ENCODE results near the gene PIM2. TPM values are rescaled to one million over a fixed set of nuclear protein-coding genes. Genes with fewer than 3 reads are reported as not detected.
"Not testable (repeated sequence)": the region's sequence is repeated elsewhere in the genome, so short reads cannot be mapped to it uniquely, and the experiment has no call there.

Gene PIM2
- total RNA-seq, 1 donor from 2014 or later: 4.4 TPM

DNA sequence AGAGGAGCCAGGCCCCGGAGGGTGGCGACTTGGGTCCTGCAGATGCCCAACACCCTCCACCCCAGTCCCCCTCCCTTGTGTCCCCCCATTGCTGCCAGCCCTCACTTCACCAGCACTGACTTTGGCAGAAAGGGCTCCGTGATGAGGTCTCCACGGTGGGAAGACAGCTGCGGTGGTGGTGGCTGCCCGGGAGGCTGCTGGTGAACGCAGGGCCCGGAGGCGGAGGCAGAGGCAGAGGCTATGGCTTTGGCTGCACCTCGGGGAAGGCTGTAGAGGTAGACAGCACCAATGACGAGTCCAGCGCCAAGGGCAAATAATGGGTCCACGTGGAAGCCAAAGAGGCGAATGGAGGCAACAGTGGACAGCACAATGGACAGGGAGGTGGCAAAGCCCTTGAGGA lies 14.2 kb downstream of the PIM2 start:
- no peak for ATAC-seq

DNA sequence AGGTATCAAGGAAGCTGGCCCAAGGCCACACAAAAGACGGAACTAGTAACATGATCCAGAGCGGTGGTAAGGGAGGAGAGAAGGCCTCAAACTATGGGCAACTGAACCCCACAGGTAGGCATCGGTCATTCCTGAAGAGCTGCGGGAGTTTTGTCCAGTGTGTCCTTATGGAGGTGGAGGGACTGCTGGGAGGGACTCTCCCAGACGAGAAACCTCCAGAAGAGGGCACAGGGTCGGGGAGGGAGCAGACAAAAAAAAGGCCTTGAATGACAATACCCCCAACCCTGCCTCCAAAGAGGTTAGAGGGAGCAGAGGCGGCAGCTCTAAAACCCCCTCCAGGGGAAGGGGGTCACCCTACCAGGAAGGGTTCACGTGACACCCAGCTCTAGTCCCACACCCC lies 14.6 kb downstream of the PIM2 start:
- ATAC-seq: no peak

DNA sequence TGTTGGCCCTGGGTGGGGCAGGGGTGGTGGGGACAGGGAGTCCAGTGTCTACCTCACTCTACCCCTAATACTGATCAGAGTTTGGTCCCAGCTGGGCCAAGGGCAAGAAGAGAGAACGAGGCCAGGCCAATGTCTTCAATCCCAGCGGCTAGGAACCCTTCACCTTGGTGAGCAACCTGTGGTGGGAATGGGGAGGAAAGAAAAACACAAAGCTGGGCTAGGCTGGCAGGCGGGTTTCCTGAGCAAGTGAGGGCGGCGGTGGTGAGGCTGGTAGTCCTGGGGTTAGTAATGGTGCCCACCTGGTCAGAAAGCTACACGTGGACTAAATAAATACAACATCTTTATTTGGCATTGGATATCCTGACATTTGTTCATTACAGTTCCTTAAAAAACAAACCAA lies 15.5 kb downstream of the PIM2 start:
- no peak for ATAC-seq

GRCh38 chrX:48902776-48903175 lies 16.0 kb downstream of the PIM2 start:
- no peak for ATAC-seq

- ATAC-seq: no peak
Observed at GRCh38 chrX:48902135-48902534, 16.7 kb downstream of the PIM2 start.

DNA sequence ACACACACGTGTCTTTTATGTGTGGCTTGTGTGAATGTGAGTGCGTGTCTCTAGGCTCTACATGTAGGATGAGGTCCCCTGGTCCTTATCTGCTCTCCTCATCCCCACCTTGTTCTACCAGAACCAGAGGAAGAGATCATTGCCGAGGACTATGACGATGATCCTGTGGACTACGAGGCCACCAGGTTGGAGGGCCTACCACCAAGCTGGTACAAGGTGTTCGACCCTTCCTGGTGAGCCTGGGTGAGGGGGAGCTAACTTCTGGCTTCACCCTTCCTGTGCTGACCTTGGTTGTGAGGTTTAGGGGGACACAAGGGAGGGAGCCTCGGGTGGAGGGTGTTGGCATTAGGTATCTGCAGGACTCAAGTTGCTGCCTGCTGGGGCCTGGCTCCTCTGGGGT lies 17.8 kb downstream of the PIM2 start:
- ATAC-seq: no peak

GRCh38 chrX:48899078-48899410 lies 19.8 kb downstream of the PIM2 start:
- no peak for ATAC-seq

- ATAC-seq: peak; percentile 95
Observed at GRCh38 chrX:48897625-48898306, 21.1 kb downstream of the PIM2 start, which contains the start of the genes PQBP1 and TIMM17B. TSS of gene PQBP1 (plus strand) at chrX:48897930. CDS start at chrX:48898510, 580 bp downstream. TSS of gene TIMM17B (minus strand) at chrX:48897768. CDS start at chrX:48897749, 19 bp downstream.

GRCh38 chrX:48897157-48897624 lies 21.6 kb downstream of the PIM2 start:
- peak; percentile 78 for ATAC-seq

DNA sequence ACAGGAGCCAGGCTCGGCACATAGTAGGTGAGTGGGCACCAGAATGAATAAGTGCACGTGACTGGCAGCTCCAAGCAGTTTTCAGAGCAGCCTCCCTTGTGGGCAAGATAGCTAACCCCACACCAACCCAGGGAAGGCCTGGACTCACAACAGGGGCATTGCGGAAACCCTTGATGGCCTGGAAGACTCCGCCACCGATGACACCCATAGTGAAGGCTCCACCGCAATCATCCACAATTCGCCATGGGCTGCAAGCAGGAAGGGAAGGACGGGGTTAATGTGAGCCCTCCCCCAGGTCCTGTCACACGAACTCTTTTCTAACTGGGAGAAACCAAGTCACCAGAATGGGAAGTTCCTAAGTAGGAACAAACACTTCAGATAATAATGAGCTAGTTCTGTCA lies 22.2 kb downstream of the PIM2 start:
- no peak for ATAC-seq

- ATAC-seq: no peak
Observed at GRCh38 chrX:48894891-48895290, 23.9 kb downstream of the PIM2 start.

DNA sequence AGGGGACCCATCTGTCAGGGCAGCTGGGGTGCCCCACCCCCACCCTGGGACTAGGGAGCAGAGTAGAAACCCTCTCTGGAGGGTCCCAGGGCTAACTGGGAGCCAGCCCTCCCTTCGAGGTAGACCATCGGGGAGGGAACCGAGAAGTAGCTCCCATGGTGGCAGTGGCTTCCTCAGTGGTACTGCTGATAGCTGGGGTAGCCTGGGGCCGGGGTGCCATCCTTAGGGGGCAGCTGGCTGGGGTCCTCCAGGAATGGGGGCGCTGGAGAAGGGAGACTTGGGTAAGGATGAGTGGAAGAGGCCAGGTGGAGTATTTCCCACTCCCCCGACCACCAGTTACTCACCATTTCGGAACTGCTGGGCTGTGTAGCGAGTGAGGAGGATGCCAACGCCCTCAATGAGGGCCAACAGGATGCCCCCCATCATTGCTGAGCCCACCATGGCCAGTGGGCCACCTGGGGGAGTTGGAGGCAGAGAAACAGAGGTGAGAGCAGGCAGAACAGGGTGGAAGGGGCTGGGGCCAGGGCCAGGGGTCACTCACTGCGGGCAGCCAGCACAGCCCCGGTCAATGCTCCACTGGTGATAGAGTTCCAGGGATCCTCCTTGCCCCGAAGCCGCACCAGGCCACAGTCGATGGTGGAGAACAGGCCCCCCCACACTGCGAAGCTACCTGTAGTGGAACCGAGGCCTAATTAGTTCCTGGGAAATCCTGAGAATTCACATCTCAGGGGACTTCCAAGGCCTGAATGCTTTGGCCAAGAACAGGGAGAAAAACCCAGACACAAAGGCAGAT lies 25.1 kb downstream of the PIM2 start:
- no peak for ATAC-seq

GRCh38 chrX:48892896-48893295 lies 25.9 kb downstream of the PIM2 start:
- ATAC-seq: no peak

- ATAC-seq: peak; percentile 94
Observed at GRCh38 chrX:48891402-48892288, 27.2 kb downstream of the PIM2 start.

GRCh38 chrX:48890934-48891401 lies 27.9 kb downstream of the PIM2 start:
- peak; percentile 45 for ATAC-seq

GRCh38 chrX:48890296-48890925 lies 28.4 kb downstream of the PIM2 start:
- no peak for ATAC-seq

DNA sequence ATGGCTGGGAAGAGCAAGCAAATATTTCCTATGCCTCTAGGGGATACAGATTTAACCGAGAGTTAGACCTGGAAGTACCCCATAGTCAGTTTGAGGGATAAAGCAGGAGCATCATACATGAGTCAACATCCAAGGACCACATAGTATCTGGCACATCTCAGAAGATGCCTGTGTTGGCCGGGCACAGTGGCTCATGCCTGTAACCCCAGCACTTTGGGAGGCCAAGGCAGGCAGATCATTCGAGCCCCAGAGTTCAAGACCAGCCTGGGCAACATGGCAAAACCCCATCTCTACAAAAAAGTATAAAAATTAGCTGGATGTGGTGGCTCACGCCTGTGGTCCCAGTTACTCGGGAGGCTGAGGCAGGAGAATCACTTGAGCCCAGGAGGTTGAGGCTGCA lies 32.2 kb downstream of the PIM2 start:
- ATAC-seq: not testable (repeated sequence)

DNA sequence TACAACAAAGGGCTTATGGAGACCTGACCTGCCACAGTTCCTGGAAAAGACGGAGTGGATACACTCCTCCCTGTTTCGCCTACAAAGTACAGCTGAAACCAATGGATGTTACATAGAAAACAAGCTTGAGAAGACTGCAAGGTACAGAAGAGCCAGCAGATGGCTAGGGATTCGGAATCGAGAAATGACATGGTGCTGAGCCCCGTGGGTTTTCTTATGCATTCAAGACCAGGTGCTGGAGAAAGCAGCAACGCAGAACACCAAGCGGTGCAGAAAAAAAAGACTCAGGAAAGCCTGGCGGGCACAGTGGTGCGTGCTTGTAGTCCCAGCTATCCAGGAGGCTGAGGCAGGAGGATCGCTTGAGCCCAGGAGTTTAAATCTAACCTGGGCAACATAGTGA lies 35.1 kb downstream of the PIM2 start:
- no peak for ATAC-seq

GRCh38 chrX:48876944-48877343 lies 41.9 kb downstream of the PIM2 start:
- not testable (repeated sequence) for ATAC-seq

DNA sequence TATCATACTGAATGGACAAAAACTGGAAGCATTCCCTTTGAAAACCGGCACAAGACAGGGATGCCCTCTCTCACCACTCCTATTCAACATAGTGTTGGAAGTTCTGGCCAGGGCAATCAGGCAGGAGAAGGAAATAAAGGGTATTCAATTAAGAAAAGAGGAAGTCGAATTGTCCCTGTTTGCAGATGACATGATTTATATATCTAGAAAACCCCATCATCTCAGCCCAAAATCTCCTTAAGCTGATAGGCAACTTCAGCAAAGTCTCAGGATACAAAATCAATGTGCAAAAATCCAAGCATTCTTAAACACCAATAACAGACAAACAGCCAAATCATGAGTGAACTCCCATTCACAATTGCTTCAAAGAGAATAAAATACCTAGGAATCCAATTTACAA lies 46.8 kb downstream of the PIM2 start:
- ATAC-seq: not testable (repeated sequence)

DNA sequence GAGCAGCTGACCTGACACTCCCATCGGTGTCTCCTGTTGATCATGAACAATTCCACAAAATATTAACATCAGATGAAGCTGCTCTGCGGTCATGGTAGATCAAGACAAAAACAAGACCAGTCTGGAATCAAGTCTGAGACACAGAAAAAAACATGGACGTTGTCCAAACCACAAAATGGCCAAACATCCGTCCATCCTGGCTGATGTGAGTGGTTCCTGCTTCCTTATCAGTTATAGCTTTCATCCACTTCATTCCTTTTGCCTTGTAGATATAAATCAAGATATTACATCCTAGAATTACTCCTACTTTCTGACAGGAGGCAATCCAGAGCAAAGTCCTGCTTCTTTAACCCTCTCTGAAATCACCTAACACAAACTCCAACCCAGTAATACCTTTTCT lies 54.6 kb downstream of the PIM2 start:
- no peak for ATAC-seq
